ENCODE measurements around the gene ZMYND19.
"Not testable (repeated sequence)": the region's sequence is repeated elsewhere in the genome, so short reads cannot be mapped to it uniquely, and the experiment has no call there.

The ZMYND19 gene

DNA sequence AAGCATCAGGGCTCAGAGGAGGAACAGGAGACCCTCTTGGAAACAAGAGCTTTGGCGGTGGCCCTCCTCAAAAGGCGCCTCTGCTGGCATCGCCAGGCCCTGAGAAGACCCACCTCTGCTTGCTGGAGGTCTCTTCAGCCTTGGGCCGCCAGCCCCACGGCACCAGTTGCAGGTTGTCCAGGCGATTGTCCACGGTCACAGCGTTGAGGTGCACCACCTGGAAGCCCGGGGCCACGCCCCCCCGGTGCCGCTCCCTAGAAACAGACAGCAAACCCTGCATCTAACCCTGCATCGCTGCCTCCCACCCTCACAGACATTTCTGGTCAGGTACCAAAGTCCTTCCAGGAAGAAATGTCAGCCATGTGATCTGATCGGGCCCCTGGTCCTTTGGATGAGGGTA lies 3.5 kb downstream of the ZMYND19 start:
- FAIRE-seq: no peak

- FAIRE-seq: no peak
Observed at GRCh38 chr9:137583957-137584356, 6.4 kb downstream of the ZMYND19 start.

- FAIRE-seq: no peak
Observed at GRCh38 chr9:137583347-137583746, 7.0 kb downstream of the ZMYND19 start.

GRCh38 chr9:137582286-137582860 lies 7.9 kb downstream of the ZMYND19 start:
- no peak for FAIRE-seq

GRCh38 chr9:137581361-137582285 lies 8.7 kb downstream of the ZMYND19 start:
- FAIRE-seq: no peak

- no peak for FAIRE-seq
Observed at GRCh38 chr9:137580954-137581322, 9.4 kb downstream of the ZMYND19 start.

- no peak for FAIRE-seq
Observed at GRCh38 chr9:137580209-137580953, 9.9 kb downstream of the ZMYND19 start.

DNA sequence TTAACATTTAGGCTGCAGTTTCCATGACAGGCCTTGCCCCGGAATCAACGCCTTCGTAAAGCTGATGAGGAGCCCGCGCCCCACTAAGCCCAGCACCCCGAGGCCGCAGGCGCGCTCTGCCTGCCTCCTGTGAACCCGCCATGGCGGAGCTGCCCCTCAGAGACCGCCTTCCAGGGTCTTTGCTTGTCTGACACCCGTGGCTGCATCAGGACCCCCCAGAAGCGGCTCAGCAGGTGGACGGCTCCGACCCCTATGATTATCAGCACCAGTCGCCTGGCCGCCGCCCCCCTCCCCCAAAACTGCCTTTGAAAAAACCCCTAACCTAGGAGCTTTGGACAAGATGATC lies 11.1 kb downstream of the ZMYND19 start:
- FAIRE-seq: no peak

GRCh38 chr9:137578518-137579258 lies 11.6 kb downstream of the ZMYND19 start, which contains the start of gene DPH7:
TSS of gene DPH7 (minus strand) at chr9:137578925. CDS start at chr9:137578777, 148 bp downstream.
- no peak for FAIRE-seq

GRCh38 chr9:137575716-137576411 lies 14.4 kb downstream of the ZMYND19 start:
- no peak for FAIRE-seq

GRCh38 chr9:137575364-137575715 lies 15.0 kb downstream of the ZMYND19 start:
- FAIRE-seq: no peak

DNA sequence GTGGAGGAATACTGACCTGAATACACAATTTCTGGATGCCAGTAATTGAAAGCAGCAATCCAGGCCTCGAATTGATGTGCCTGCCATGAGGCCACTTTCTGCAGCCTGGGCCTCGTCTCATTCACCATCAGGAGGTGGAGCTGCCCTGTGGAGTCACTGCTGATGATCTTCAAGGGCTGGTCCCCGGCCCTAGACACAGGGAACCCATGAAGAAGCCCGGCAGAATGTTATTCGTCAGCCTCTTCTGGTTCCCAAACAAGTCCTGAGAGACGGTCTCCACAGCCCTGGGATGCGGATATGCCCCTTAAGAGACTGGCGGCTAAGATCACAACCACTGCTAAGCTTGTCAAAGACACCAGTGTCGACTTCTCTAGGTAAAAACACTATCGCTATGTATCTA lies 16.1 kb downstream of the ZMYND19 start:
- FAIRE-seq: no peak

DNA sequence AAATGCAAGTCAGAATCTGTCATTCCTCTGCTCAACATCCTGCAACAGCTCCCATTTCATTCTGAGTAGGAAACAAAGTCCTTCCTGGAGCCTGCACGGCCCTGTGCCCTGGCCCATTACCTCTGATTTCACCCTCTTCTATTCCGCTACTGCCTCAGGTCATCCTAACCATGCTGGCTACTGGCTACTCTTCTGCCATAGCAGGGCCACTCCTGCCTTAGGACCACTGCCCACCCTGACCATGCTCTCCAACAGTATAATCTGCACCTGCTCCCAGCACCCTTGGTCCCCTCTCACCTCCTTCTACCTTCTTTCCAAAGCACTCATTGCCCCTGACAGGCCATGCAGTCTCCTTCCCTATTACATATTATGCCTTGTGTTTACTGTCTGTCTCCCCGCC lies 19.7 kb downstream of the ZMYND19 start:
- FAIRE-seq: no peak

- no peak for FAIRE-seq
Observed at GRCh38 chr9:137569609-137570203, 20.6 kb downstream of the ZMYND19 start.

GRCh38 chr9:137568445-137568844 lies 21.9 kb downstream of the ZMYND19 start:
- FAIRE-seq: not testable (repeated sequence)

GRCh38 chr9:137564817-137565411 lies 25.4 kb downstream of the ZMYND19 start:
- FAIRE-seq: no peak

DNA sequence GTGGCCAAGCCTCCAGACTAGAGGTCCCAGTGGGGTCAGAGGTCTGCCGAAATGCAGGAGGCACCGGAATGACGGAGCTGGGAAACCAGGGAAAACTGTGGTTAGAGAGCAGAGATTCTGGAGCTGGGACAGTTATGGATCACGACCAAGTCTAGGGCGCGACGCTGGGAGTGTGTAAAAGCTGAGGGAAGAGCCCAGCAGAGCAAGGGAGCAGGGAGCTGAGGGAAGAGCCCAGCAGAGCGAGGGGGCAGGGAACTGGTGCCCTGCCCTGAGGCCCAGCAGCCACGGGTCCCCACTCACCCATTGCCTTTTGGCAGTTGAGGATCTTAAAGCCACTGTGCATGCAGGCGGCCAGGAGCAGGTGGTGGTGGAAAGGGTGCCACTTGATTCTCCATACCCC lies 26.2 kb downstream of the ZMYND19 start:
- FAIRE-seq: no peak

GRCh38 chr9:137558127-137558526 lies 32.2 kb downstream of the ZMYND19 start:
- FAIRE-seq: no peak

DNA sequence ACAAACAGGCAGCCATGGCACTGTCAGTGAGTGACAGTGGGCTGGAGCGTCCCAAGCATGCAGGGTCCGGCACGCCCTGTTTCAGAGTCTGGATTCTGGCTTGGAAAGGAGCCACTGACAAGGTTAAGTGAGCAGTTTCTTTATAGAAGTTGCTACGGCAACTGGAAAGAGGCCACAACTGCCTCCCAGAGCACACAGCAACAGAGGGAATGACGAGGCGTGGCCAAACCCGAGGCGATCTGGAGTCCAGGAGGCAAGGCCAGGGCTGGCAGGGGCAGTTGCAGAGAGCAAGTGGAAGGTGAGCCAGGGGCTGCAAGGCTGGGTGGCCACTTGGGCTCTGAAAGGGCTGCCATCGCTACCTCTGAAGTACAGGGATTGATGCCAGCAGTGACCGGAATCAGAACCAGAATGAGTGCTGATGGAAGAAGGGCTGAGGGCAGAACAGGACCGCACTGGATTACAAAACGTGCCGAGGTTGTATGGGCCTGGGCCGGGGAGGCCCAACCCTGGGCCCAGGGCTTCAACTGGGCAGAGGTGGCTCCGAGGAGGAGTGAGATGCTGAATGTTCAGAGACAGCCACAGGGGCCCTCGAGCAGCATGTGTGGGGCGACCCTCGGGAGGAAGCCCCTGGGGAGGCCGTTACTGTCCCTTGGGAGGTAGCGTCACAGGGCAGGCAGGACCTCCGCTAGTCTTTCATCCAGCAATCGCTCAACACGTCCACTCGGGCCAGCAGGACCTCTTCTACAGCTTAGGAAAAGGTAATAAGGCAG lies 34.1 kb downstream of the ZMYND19 start:
- FAIRE-seq: no peak

GRCh38 chr9:137555179-137555578 lies 35.1 kb downstream of the ZMYND19 start:
- no peak for FAIRE-seq

GRCh38 chr9:137554349-137554748 lies 36.0 kb downstream of the ZMYND19 start:
- FAIRE-seq: no peak

All from A204.1 (cell line).